GM21360 (cell line): ENCODE results near the gene FRMD3.

Experiments
- ATAC-seq: cut with Tn5 transposase; IDR thresholded peaks from one replicate; pipeline ENCODE4 v1.9.1; 2021; ENCODE audit warnings: mild to moderate bottlenecking, moderate library complexity; ENCODE audit not compliant: unreplicated experiment

The FRMD3 gene

GRCh38 chr9:83291196-83291595, 247.0 kb downstream of the FRMD3 start:
- no peak for ATAC-seq

DNA sequence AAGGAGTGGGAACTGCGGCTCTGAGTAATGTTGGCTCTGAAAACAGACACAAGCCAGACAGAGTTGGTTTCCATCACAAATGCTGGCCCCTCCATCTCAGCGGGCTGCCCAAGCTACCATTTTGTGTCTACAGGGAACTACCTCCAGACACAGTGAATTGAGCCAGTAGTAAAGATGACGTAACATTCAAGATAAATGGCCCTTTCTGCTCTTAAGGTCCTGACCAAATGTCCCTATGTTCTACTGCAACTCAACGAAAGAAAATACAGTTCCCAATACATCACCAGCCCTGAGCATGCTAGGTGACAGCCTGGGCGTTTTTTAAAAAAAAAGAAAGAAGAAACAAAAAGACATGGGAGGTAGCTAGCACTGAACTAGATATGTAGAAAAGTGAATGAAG, 247.5 kb downstream of the FRMD3 start:
- no peak for ATAC-seq

- ATAC-seq, result no peak
These were observed 251.2 kb downstream of the FRMD3 start for GRCh38 chr9:83287021-83287420.

- no peak for ATAC-seq
These were observed 252.6 kb downstream of the FRMD3 start for GRCh38 chr9:83285445-83286225.

GRCh38 chr9:83284746-83285145, 253.5 kb downstream of the FRMD3 start:
- no peak for ATAC-seq

GRCh38 chr9:83283528-83283927, 254.7 kb downstream of the FRMD3 start:
- no peak for ATAC-seq

- ATAC-seq, result no peak
These were observed 256.6 kb downstream of the FRMD3 start for GRCh38 chr9:83281306-83282255.

GRCh38 chr9:83280790-83281189, 257.4 kb downstream of the FRMD3 start:
- no peak for ATAC-seq

DNA sequence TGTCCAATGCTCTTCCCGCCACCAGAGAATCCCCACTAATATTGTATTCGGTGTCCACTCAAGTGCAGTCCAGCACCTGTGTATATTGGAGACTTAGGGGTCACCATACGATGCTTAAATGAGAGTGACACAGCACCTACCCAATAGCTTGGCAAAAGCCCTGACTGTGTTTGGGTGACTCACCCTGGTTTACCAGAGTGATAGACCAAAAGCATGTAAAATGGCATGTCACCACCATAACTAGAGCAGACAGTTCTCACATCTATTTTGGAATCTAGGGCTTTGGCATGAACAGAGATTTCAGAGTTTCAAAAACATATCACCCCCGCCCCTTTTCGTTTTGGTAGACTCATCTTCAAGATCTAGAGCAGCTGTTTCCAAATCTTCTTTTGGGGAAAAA, 257.9 kb downstream of the FRMD3 start:
- ATAC-seq, result no peak

- no peak for ATAC-seq
These were observed 263.4 kb downstream of the FRMD3 start for GRCh38 chr9:83274787-83275186.

- no peak for ATAC-seq
These were observed 266.5 kb downstream of the FRMD3 start for GRCh38 chr9:83271665-83272071.

DNA sequence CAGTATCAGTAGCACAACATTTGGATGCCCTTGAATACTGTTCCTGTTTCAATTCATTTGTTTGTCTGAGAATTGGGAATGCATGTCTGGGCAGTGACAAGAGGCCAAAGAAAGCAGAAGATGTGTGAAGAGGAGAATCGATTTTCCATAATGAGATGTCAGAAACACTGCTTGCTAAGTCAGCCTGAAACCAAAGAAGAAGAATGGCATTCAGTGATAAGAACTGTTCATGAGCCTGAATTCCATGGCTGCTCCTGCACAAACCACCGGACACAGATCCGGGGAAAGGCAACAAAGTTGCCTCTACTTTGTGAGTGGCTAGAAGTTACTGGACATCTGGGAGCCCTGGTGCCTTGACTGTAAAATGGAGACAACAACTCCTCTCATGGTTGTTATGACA, 268.1 kb downstream of the FRMD3 start:
- ATAC-seq, result no peak

DNA sequence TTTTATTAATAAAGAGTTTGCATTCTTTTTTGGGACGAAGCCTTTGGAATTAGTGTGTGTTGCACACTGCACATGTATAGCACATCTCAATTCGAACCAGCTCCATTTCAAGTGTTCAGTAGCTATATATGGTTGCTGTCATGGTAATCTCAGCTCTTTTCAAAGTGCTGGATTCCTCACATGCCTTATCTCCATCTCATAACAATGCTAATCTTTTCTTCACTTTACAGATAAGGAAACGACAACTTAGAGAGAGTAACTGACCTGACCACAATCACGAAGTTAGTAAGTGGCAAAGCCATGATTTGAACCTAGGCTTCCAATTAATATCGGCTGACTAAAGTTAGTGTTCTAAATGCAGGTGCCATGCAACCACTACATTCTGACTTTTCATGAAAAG, 270.5 kb downstream of the FRMD3 start:
- no peak for ATAC-seq

DNA sequence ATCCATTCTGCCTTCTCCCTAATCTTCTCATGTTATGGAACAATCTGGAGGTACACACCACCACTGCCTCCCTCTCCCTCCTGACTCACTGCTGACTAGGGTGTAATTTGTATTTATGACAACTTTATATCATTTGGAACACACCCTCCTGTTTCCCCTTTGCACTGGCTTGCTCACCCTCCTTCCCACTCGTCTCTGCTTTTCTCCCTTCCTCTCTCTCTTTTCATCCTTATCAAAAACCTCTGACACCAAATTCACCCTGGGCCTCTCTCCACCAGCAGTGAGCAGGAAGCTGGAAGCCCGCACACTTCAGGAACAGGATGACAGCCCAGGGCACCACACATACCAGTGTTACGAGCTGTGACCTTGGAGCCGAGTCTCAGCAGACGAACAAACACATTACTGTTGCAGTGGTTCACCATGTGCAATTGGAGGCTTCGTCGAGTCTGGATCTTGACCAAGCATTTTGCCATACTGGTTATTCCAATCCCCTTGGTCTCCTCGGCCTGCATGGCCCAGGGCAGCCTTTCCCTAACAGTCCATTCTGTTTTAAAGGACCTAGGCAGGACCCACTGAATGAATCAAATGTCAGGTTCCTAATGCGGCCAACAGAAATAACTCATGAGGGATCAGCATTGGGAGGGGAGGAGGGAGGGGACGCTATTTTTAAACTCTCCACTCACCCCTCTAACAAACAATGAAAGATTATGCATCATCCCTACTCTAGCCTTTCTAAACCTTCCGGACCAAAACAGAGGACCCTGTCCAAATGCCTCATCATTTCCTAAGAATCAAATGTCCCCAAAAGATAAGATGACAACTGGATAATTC, 271.3 kb downstream of the FRMD3 start:
- ATAC-seq, result no peak

GRCh38 chr9:83266331-83266665, 271.9 kb downstream of the FRMD3 start:
- no peak for ATAC-seq

DNA sequence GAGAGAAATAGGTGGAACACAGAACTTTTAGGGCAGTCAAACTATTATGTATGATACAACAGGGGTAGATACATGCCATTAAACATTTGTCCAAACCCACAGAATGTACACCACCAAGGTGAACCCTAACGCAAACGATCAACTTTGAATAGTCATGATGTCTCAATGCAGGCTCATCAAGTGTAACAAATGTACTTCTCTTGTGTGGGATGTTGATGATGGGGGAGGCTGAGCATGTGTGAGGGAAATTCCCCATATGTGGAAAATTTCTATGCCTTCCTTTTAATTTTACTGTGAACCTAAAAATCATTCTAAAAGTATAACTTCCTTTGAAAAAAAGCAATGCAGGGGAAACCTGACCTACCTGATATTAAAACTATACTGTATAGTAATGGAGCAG, 273.9 kb downstream of the FRMD3 start:
- ATAC-seq, result no peak

- ATAC-seq, result no peak
These were observed 278.6 kb downstream of the FRMD3 start for GRCh38 chr9:83259558-83259957.

DNA sequence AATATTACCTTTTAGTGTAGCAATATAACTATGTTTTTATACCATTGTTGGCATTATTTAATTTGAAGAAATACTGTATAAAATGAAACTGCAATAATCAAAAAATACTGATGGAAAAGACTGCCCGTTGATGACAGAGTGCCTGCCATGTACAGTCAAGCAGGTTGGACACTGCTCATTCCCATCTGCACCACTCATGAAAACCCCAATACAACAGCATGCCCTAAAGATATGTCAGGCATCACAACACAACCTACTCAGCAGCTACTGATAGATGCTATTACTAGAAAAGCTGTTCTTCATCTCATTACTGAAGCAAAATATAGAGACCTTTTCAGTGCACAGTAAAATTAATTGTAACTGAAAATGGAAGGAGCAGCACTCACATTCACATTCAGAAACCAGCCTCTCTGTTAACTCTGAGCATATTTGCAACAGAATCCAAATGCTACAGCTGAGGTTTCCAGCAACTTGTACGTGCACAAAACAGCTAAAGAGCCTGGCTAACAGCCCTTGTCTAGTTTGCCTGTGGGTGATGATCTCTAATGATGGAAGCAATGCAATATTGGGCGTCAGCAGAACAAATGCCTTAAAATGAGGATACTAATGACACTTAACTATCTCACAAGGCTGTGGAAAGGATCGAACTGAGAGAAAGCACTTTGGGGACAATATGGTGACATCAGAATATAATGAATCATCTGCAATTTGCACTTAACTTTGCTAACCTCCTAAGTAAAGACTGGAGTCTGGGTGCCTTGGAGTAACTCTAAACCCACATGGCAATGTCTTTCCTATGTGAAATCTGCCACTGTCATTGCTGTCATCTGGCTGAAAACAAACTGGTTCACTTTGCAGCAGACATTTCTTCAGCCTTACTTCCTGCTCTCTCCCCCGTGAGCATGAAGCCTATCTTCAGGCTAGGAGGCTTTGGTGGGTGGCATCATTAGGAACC, 280.0 kb downstream of the FRMD3 start:
- no peak for ATAC-seq

DNA sequence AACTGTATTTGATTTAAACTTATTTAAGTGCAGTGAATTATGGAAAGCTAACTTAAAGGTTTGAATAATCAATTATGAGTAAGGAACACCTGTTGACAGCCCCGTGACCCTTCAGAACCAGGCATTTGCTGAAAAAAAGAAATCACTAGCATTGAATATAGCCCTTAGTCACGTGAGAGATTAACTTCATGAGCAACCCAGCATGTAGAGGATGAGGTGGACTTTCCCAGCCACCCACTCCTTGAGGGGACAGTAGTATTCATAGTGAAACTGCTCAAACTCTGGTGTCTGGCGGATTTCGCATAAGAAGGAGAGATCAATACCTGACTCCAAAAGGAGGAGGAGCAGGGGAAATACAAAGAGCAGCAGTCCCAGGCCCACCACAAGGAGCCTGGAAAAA, 290.5 kb downstream of the FRMD3 start:
- ATAC-seq, result peak; percentile 85

DNA sequence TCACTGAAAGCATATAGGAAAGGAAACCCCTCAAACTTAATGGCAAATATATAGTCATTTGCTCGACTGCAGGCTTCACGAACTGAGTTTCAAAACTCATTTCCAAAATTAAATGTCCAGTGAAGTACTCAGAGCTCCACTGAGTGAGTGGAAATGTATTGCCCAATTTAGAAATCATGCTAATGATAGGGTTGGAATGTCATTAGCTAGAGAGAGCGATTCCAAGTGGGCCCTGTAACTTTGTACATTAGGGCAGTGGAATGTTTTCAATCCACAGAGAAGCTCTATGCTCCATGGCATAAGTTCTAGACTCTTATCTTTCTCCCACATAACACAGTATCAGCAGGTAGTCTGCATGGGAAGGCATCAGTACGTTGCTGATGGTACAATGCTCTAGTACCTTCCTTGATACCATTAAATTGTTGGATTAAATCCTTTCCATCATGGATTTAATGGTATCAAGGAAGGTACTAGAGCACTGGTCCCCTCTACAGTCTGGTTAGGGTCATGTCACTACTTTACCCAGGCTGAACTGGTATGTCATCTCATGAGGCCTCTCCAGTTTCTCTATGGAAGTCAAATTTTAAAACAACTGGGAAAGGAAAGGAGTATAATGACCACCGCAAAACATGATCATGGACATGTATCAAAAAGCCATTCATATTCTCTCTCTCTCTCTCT, 292.1 kb downstream of the FRMD3 start:
- no peak for ATAC-seq
